GM12878 (cell line): ENCODE results near the gene ALDOB. TPM values are rescaled to one million over a fixed set of nuclear protein-coding genes. Genes with fewer than 3 reads are reported as not detected.

Source experiments
- ATAC-seq: fragments of 200-7000 bp; cut with Tn5 transposase; 3 replicates; pipeline ENCODE4 v1.9.1; 2020; ENCODE audit warnings: mild to moderate bottlenecking, moderate library complexity
- BruUV-seq: library from RNA; stranded (reverse); fragments of 400-500 nt; replicated peaks from 2 replicates; lab custom pipeline; 2021; lab: Mats Ljungman, UMichigan
- CTCF ChIA-PET: fragments of 300-600 bp; sonication (Branson Sonifier 250); formaldehyde crosslinking; extraction: SDS; loops from one replicate; lab custom pipeline; 2021; ENCODE audit warnings: inconsistent platforms; lab: Yijun Ruan, JAX
- POLR2A ChIA-PET: fragments of 350-600 bp; formaldehyde crosslinking; extraction: SDS; loops from one replicate; lab custom pipeline; 2021; ENCODE audit warnings: inconsistent platforms; lab: Charles Lee
- RAD21 ChIA-PET: fragments of 300-600 bp; sonication (Branson Sonifier 250); formaldehyde crosslinking; loops from one replicate; lab custom pipeline; 2023; ENCODE audit warnings: antibody characterized with exemption; ENCODE audit not compliant: unreplicated experiment; lab: Charles Lee
- SMC1A ChIA-PET: fragments of 300-600 bp; sonication (Branson Sonifier 250); formaldehyde crosslinking; loops from one replicate; lab custom pipeline; 2023; ENCODE audit not compliant: unreplicated experiment, uncharacterized antibody; lab: Charles Lee
- DNase-seq: peaks from one replicate; pipeline ENCODE4 v3.0.0-alpha.2; 2011; ENCODE audit warnings: low read depth, low spot score
- FAIRE-seq: peaks from 3 replicates; lab custom pipeline; 2011; peaks lifted over from hg19 to GRCh38; lab: Jason Lieb, UNC
- H2AFZ ChIP-seq: 2 replicates; pipeline ENCODE4 v1.6.0; 2011; ENCODE audit warnings: low read depth, low read length, control low read depth; ENCODE audit not compliant: control insufficient read depth
- H3K27ac ChIP-seq: 2 replicates; pipeline ENCODE4 v1.5.1; 2011; ENCODE audit warnings: control low read depth; ENCODE audit not compliant: control insufficient read depth, insufficient read depth
- H3K27me3 ChIP-seq, 2 experiments: replicated peaks in 1 of 2; 2 replicates each; pipeline versions ENCODE4 v1.6.0 to v1.6.1; 2011; ENCODE audit warnings: low read length in 1 of 2; ENCODE audit not compliant: control insufficient read depth in 2 of 2, insufficient read depth in 2 of 2
- H3K36me3 ChIP-seq, 2 experiments: 2 replicates each; pipeline ENCODE4 v1.5.1; 2011; ENCODE audit warnings: low read length in 1 of 2; ENCODE audit not compliant: control insufficient read depth in 2 of 2, insufficient read depth in 2 of 2
- H3K4me1 ChIP-seq: 2 replicates; pipeline ENCODE4 v1.6.1; 2011; ENCODE audit warnings: mild to moderate bottlenecking, low read length, moderate library complexity, mixed read lengths; ENCODE audit not compliant: control insufficient read depth, insufficient read depth
- H3K4me2 ChIP-seq: 2 replicates; pipeline ENCODE4 v1.6.0; 2011; ENCODE audit warnings: control low read depth; ENCODE audit not compliant: control insufficient read depth, insufficient read depth
- H3K4me3 ChIP-seq: fragments of 200-600 bp; sonication (generic); 2 replicates; pipeline ENCODE4 v1.5.1; 2016
- H3K79me2 ChIP-seq: 2 replicates; pipeline ENCODE4 v1.6.0; 2011; ENCODE audit warnings: low read length; ENCODE audit not compliant: control insufficient read depth, insufficient read depth
- H3K9ac ChIP-seq: 2 replicates; pipeline ENCODE4 v1.8.0; 2011; ENCODE audit warnings: low read length, control low read depth, mixed read lengths; ENCODE audit not compliant: control insufficient read depth, insufficient read depth
- H3K9me3 ChIP-seq: replicated peaks from 3 replicates; pipeline ENCODE4 v1.5.1; 2011; ENCODE audit warnings: mild to moderate bottlenecking, low read length; ENCODE audit not compliant: control insufficient read depth, insufficient read depth
- H4K20me1 ChIP-seq: 2 replicates; pipeline ENCODE4 v1.6.0; 2011; ENCODE audit not compliant: control insufficient read depth, insufficient read depth
- BCL3 ChIP-seq: IDR thresholded peaks from 2 replicates; pipeline ENCODE4 v1.6.1; 2011; ENCODE audit warnings: borderline replicate concordance, low read depth, mild to moderate bottlenecking, moderate library complexity, low read length; ENCODE audit not compliant: insufficient read depth, poor library complexity, severe bottlenecking
- CHD2 ChIP-seq: IDR thresholded peaks from 2 replicates; pipeline ENCODE4 v1.6.1; 2011; ENCODE audit warnings: low read depth, low read length, improper control_type of control experiment, borderline replicate concordance
- EGR1 ChIP-seq, 2 experiments: IDR thresholded peaks; 1 replicate in 1 of 2; 2 replicates in 1 of 2; pipeline ENCODE4 v1.6.1; 2011 to 2012; ENCODE audit warnings: low read depth in 2 of 2, low read length in 2 of 2, borderline replicate concordance in 1 of 2, mild to moderate bottlenecking in 1 of 2, moderate library complexity in 1 of 2
- ETV6 ChIP-seq, 2 experiments: fragments of 450-650 bp in 1 of 2; IDR thresholded peaks in 1 of 2; conservative IDR thresholded peaks in 1 of 2; 2 replicates each; pipeline ENCODE4 v1.6.1; 2014; ENCODE audit warnings: antibody characterized with exemption in 1 of 2, borderline replicate concordance in 1 of 2, low read depth in 1 of 2, mild to moderate bottlenecking in 1 of 2, moderate library complexity in 1 of 2
- IRF5 ChIP-seq: fragments of 450-650 bp; IDR thresholded peaks from 2 replicates; pipeline ENCODE4 v1.6.1; 2017; ENCODE audit warnings: borderline replicate concordance
- RAD51 ChIP-seq: fragments of 450-650 bp; IDR thresholded peaks from 2 replicates; pipeline ENCODE4 v1.6.1; 2016; ENCODE audit warnings: moderate library complexity, mild to moderate bottlenecking, inconsistent platforms
- RCOR1 ChIP-seq: conservative IDR thresholded peaks from 2 replicates; pipeline ENCODE4 v1.6.1; 2012; ENCODE audit warnings: low read depth, low read length, improper control_type of control experiment
- USF2 ChIP-seq: IDR thresholded peaks from 2 replicates; pipeline ENCODE4 v1.6.1; 2011; ENCODE audit warnings: low read depth, low read length, improper control_type of control experiment, borderline replicate concordance
- ZNF217 ChIP-seq: fragments of 450-650 bp; IDR thresholded peaks from 2 replicates; pipeline ENCODE4 v1.6.1; 2017; ENCODE audit warnings: antibody characterized with exemption, mild to moderate bottlenecking
- WGBS: methylation state at CpG from one replicate; pipeline ENCODE4 v1.1.6; 2016; ENCODE audit warnings: low lambda C conversion rate; ENCODE audit not compliant: insufficient replicate concordance, insufficient coverage; ENCODE audit errors: missing lambda C conversion rate; 5-methylcytosine and 5-hydroxymethylcytosine counted together
- in situ Hi-C: fragments of 300-500 bp; cut with MboI; formaldehyde crosslinking; loops from 9 replicates; pipeline ENCODE4 v1.14.3; 2018; ENCODE audit warnings: mixed read lengths
- intact Hi-C: fragments of 100-400 bp; cut with micrococcal nuclease; formaldehyde crosslinking; loops from one replicate; pipeline ENCODE4 v1.14.2; 2022; ENCODE audit not compliant: unreplicated experiment
- polyA plus RNA-seq, 11 experiments: library from polyadenylated mRNA; depleted of rRNA in 4 of 11; unstranded in 6 of 11; stranded (reverse) in 5 of 11; fragments of >200 nt; fragmentation: Nextera tagmentation in 4 of 11; fragmentation: Illumina TruSeq in 1 of 11; extraction: Ambion mirVana in 4 of 11; extraction: Trizol in 1 of 11; gene quantifications; 1 replicate in 1 of 11; 2 replicates in 10 of 11; pipeline versions ENCODE4 v1.2.1 to v1.2.3, GENCODE V29; 2011 to 2016; ENCODE audit warnings: inconsistent platforms in 2 of 11, missing spikeins in 2 of 11, low read depth in 1 of 11
- total RNA-seq, 4 experiments: library from RNA; depleted of rRNA in 3 of 4; stranded (reverse); fragments of >200 nt in 3 of 4; fragmentation: Illumina TruSeq in 1 of 4; extraction: Trizol in 1 of 4; gene quantifications; 2 replicates each; pipeline versions ENCODE4 v1.2.1 to v1.2.3, GENCODE V29; 2013 to 2021

Gene ALDOB
- total and polyA plus RNA-seq, 10 of the 15 experiments (the other 5 are each of a cell fraction or from before 2014, with no cell fraction given), result 0.03 to 0.82 (median 0.04) TPM; not detected in 7

- TF ChIP-seq ETV6 (conservative IDR thresholded peaks at IDR 0.05 in 1 of 2, IDR thresholded peaks at IDR 0.05 in 1 of 2; ENCODE audit: borderline replicate concordance in 1 of 2, low read depth in 1 of 2) (no peak), CHD2 (no peak), RAD51 (no peak), ZNF217 (no peak), IRF5 (no peak), USF2 (no peak), RCOR1 (no peak), BCL3 (no peak), EGR1 (IDR thresholded peaks at IDR 0.05; ENCODE audit: borderline replicate concordance in 1 of 2, low read depth in 2 of 2, low read length in 2 of 2) (no peak)
- Histone ChIP-seq H3K36me3 (no peaks in the 10 kb centered on the region), H4K20me1 (no peaks in the 10 kb centered on the region), H2AFZ (no peak overlapping the region), H3K9me3 (no peaks in the 10 kb centered on the region), H3K4me2 (no peak overlapping the region), H3K27me3 (peaks cover 0 to 2% of the 10 kb centered on the region in 2 experiments; a peak in 2 of 4 replicates), H3K27ac (no peak overlapping the region), H3K4me3 (no peak overlapping the region), H3K4me1 (no peaks in the 10 kb centered on the region), H3K79me2 (no peaks in the 10 kb centered on the region), H3K9ac (no peak overlapping the region)
- SMC1A ChIA-PET, result no interaction called here
- 18% methylated on average over 2 of the region's 2 CpGs for WGBS
- RAD21 ChIA-PET, result no interaction called here
- POLR2A ChIA-PET, result no interaction called here
- BruUV-seq, result no TSS peak
- FAIRE-seq (no peak), DNase-seq (no peak), ATAC-seq (no peak)
- in situ Hi-C loops (no loop called here), intact Hi-C loops (no loop called here)
- CTCF ChIA-PET, result interaction anchor here (0.9 to 3.5 kb wide), 3 partner anchors 11 to 61 kb away, joined by 3 to 15 read pairs (median 15); no protein-coding TSS in a partner anchor
Observed at GRCh38 chr9:101469026-101469425, 33.5 kb upstream of the ALDOB start.
